HEK293 (cell line): Measurements from ENCODE around the gene CLASP1.

Experiments
- CTCF ChIA-PET: fragments of 350-600 bp; formaldehyde crosslinking; extraction: SDS; loops from one replicate; lab custom pipeline; 2021; ENCODE audit warnings: antibody characterized with exemption; lab: Yijun Ruan, JAX
- POLR2A ChIA-PET: fragments of 300-600 bp; formaldehyde crosslinking; extraction: SDS; loops from one replicate; lab custom pipeline; 2020; ENCODE audit warnings: antibody characterized with exemption, inconsistent platforms; lab: Yijun Ruan, JAX
- H3K27ac ChIP-seq: fragments of 200-500 bp; sonication (Bioruptor generic); 2 replicates; pipeline ENCODE4 v1.5.1; 2014; ENCODE audit warnings: low read depth, low read length, control low read depth, inconsistent platforms; ENCODE audit errors: extremely low read depth
- H3K36me3 ChIP-seq, 2 experiments: fragments of 200-500 bp in 1 of 2; sonication (Bioruptor generic) in 1 of 2; 1 replicate in 1 of 2; 2 replicates in 1 of 2; pipeline ENCODE4 v1.5.1; 2014 to 2017; ENCODE audit warnings: inconsistent platforms in 2 of 2, low read length in 2 of 2; ENCODE audit not compliant: control insufficient read depth in 2 of 2, insufficient read depth in 1 of 2
- H3K4me1 ChIP-seq: fragments of 200-500 bp; sonication (Bioruptor generic); 2 replicates; pipeline ENCODE4 v1.5.1; 2014; ENCODE audit warnings: mild to moderate bottlenecking, low read length, inconsistent platforms; ENCODE audit not compliant: control insufficient read depth, insufficient read depth
- H3K4me3 ChIP-seq: 2 replicates; pipeline ENCODE4 v1.5.1; 2011; ENCODE audit warnings: low read depth, mild to moderate bottlenecking, control low read depth, low read length, moderate library complexity
- H3K9me3 ChIP-seq: fragments of 200-500 bp; sonication (Bioruptor generic); 2 replicates; pipeline ENCODE4 v1.5.1; 2014; ENCODE audit warnings: low read depth, low read length, inconsistent platforms; ENCODE audit not compliant: control insufficient read depth, insufficient read depth
- EGR2 ChIP-seq: fragments of 450-650 bp; formaldehyde crosslinking; IDR thresholded peaks from 2 replicates; pipeline ENCODE4 v1.5.1; 2016; ENCODE audit warnings: low read depth, missing biosample characterization, missing genetic modification characterization
- PRDM1 ChIP-seq: fragments of 450-650 bp; formaldehyde crosslinking; IDR thresholded peaks from 2 replicates; pipeline ENCODE4; 2016; ENCODE audit warnings: missing biosample characterization, missing genetic modification characterization
- ZBTB8A ChIP-seq: fragments of 450-650 bp; formaldehyde crosslinking; IDR thresholded peaks from 2 replicates; pipeline ENCODE4 v1.5.1; 2016; ENCODE audit warnings: missing biosample characterization, missing genetic modification characterization
- ZNF211 ChIP-seq: fragments of 450-650 bp; formaldehyde crosslinking; IDR thresholded peaks from 2 replicates; pipeline ENCODE4 v1.5.1; 2016; ENCODE audit warnings: low read depth, missing biosample characterization, missing genetic modification characterization
- ZNF223 ChIP-seq: fragments of 450-650 bp; formaldehyde crosslinking; IDR thresholded peaks from 2 replicates; pipeline ENCODE4 v1.5.1; 2016; ENCODE audit warnings: missing biosample characterization, missing genetic modification characterization
- ZNF239 ChIP-seq: fragments of 450-650 bp; formaldehyde crosslinking; IDR thresholded peaks from 2 replicates; pipeline ENCODE4 v1.5.1; 2016; ENCODE audit warnings: missing biosample characterization, missing genetic modification characterization
- ZNF558 ChIP-seq: fragments of 450-650 bp; formaldehyde crosslinking; IDR thresholded peaks from 2 replicates; pipeline ENCODE4 v1.5.1; 2016; ENCODE audit warnings: missing biosample characterization, missing genetic modification characterization
- ZNF624 ChIP-seq: fragments of 450-650 bp; formaldehyde crosslinking; IDR thresholded peaks from 2 replicates; pipeline ENCODE4 v1.5.1; 2017; ENCODE audit warnings: missing biosample characterization, missing genetic modification characterization
- ZNF654 ChIP-seq: fragments of 450-650 bp; formaldehyde crosslinking; IDR thresholded peaks from 2 replicates; pipeline ENCODE4 v1.5.1; 2016; ENCODE audit warnings: low read depth, missing biosample characterization, missing genetic modification characterization
- TF ChIP-seq, protein P1 (sequence below): fragments of 450-650 bp; formaldehyde crosslinking; IDR thresholded peaks from 2 replicates; pipeline ENCODE4 v1.5.1; 2016; ENCODE audit warnings: missing biosample characterization, missing genetic modification characterization
- TF ChIP-seq, protein P2 (sequence below): fragments of 450-650 bp; formaldehyde crosslinking; IDR thresholded peaks from 2 replicates; pipeline ENCODE4 v1.5.1; 2016; ENCODE audit warnings: missing biosample characterization, missing genetic modification characterization, borderline replicate concordance
- TF ChIP-seq, protein P3 (sequence below): sonication (generic); formaldehyde crosslinking; IDR thresholded peaks from 2 replicates; pipeline ENCODE4 v1.8.1; 2022; ENCODE audit warnings: mild to moderate bottlenecking, moderate library complexity, missing genetic modification reagents
- TF ChIP-seq, protein P4 (sequence below): fragments of 450-650 bp; formaldehyde crosslinking; IDR thresholded peaks from 2 replicates; pipeline ENCODE4 v1.5.1; 2017; ENCODE audit warnings: missing biosample characterization, missing genetic modification characterization
- TF ChIP-seq, protein P5 (sequence below): fragments of 450-650 bp; formaldehyde crosslinking; IDR thresholded peaks from 2 replicates; pipeline ENCODE4 v1.5.1; 2016; ENCODE audit warnings: missing biosample characterization, missing genetic modification characterization
- TF ChIP-seq, protein P6 (sequence below): fragments of 450-650 bp; formaldehyde crosslinking; IDR thresholded peaks from 2 replicates; pipeline ENCODE4 v1.5.1; 2017; ENCODE audit warnings: missing biosample characterization, missing genetic modification characterization

The CLASP1 gene

DNA sequence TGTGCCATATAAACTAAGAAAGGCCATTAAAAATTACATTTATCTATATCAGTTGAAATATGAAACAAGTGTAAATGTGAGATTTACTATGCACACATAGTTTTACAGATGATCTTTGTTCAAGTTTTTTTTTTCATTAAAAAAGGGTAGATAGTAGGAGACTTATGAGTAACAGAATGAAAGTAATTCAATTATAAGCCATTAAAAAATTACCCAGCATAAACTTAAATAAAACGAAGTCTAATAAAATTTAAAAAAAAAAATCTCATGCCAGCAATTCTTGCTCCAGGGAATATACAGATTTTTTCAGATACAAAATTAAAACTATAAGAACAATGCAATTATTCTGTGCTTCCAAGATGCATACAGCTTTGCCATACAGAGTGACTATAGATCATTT is 236.9 kb downstream of the CLASP1 start (continued):
- TF ChIP-seq ZNF211 (tag by site-specific recombination) (no peak), ZNF654 (tag by site-specific recombination) (no peak), ZNF624 (tag by site-specific recombination) (no peak), ZNF239 (tag by site-specific recombination) (no peak), EGR2 (tag by site-specific recombination) (no peak)
- TF ChIP-seq, protein P1, sequence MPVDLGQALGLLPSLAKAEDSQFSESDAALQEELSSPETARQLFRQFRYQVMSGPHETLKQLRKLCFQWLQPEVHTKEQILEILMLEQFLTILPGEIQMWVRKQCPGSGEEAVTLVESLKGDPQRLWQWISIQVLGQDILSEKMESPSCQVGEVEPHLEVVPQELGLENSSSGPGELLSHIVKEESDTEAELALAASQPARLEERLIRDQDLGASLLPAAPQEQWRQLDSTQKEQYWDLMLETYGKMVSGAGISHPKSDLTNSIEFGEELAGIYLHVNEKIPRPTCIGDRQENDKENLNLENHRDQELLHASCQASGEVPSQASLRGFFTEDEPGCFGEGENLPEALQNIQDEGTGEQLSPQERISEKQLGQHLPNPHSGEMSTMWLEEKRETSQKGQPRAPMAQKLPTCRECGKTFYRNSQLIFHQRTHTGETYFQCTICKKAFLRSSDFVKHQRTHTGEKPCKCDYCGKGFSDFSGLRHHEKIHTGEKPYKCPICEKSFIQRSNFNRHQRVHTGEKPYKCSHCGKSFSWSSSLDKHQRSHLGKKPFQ (tag by site-specific recombination), result no peak

DNA sequence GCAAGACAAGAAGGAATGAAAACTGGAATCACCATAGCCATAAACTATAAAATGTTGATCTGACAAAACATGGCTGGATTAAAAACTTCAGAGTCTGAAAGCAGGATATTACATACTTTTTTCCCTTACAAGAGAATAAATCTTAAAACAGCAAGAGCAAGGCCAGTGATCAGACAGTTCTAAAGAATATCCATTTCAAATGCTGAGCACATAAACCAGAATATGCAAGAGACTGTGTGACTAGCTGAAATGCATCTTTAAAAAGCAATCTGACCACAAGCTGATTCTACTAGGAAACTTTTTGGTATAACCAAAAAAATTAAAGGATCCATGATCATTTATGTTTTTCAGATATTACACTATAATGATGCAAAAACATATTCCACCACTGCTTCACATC is 239.3 kb downstream of the CLASP1 start:
- H3K4me3 ChIP-seq, result no peak overlapping the region
- H3K4me1 ChIP-seq, result no peaks in the 10 kb centered on the region
- H3K36me3 ChIP-seq, result peaks cover 9 to 37% of the 10 kb centered on the region in 2 experiments; a peak in 2 of 3 replicates
- H3K9me3 ChIP-seq, result no peaks in the 10 kb centered on the region
- TF ChIP-seq ZBTB8A, result no peak
- TF ChIP-seq, protein P2, sequence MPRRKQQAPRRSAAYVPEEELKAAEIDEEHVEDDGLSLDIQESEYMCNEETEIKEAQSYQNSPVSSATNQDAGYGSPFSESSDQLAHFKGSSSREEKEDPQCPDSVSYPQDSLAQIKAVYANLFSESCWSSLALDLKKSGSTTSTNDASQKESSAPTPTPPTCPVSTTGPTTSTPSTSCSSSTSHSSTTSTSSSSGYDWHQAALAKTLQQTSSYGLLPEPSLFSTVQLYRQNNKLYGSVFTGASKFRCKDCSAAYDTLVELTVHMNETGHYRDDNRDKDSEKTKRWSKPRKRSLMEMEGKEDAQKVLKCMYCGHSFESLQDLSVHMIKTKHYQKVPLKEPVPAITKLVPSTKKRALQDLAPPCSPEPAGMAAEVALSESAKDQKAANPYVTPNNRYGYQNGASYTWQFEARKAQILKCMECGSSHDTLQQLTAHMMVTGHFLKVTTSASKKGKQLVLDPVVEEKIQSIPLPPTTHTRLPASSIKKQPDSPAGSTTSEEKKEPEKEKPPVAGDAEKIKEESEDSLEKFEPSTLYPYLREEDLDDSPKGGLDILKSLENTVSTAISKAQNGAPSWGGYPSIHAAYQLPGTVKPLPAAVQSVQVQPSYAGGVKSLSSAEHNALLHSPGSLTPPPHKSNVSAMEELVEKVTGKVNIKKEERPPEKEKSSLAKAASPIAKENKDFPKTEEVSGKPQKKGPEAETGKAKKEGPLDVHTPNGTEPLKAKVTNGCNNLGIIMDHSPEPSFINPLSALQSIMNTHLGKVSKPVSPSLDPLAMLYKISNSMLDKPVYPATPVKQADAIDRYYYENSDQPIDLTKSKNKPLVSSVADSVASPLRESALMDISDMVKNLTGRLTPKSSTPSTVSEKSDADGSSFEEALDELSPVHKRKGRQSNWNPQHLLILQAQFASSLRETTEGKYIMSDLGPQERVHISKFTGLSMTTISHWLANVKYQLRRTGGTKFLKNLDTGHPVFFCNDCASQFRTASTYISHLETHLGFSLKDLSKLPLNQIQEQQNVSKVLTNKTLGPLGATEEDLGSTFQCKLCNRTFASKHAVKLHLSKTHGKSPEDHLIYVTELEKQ, result no peak
- CTCF ChIA-PET, result interaction anchor here (0.6 to 1.7 kb wide), 3 partner anchors 55 to 325 kb away, joined by 3 to 4 read pairs (median 3); no protein-coding TSS in a partner anchor
- POLR2A ChIA-PET, result no interaction called here
- no peak overlapping the region for H3K27ac ChIP-seq

DNA sequence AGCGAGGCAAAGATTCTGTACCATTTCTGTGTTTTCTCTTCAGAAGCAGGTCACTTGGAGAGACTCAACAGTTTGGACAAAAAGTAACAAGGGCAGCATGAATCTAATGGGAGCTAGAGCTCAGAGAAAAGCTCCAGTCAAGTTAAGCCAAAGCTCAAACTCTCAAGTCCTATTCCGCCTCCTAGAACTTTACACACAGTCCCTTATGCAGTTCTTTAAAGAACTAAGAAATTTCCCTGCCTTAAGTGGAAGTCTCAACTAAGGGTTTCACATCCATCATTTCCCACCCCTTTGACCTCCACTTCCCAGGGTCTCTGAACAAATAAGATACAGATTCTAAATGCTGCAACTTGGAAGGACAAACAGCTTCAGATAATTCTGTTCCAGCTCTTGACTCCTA is 239.9 kb downstream of the CLASP1 start:
- H3K4me1 ChIP-seq, result no peaks in the 10 kb centered on the region
- peaks cover 9 to 42% of the 10 kb centered on the region in 2 experiments; a peak in 2 of 3 replicates for H3K36me3 ChIP-seq
- TF ChIP-seq ZNF558 (tag by site-specific recombination), result no peak
- TF ChIP-seq, protein P3, sequence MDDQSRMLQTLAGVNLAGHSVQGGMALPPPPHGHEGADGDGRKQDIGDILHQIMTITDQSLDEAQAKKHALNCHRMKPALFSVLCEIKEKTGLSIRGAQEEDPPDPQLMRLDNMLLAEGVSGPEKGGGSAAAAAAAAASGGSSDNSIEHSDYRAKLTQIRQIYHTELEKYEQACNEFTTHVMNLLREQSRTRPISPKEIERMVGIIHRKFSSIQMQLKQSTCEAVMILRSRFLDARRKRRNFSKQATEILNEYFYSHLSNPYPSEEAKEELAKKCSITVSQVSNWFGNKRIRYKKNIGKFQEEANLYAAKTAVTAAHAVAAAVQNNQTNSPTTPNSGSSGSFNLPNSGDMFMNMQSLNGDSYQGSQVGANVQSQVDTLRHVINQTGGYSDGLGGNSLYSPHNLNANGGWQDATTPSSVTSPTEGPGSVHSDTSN (CRISPR knock-in tag), result no peak
- TF ChIP-seq, protein P4, sequence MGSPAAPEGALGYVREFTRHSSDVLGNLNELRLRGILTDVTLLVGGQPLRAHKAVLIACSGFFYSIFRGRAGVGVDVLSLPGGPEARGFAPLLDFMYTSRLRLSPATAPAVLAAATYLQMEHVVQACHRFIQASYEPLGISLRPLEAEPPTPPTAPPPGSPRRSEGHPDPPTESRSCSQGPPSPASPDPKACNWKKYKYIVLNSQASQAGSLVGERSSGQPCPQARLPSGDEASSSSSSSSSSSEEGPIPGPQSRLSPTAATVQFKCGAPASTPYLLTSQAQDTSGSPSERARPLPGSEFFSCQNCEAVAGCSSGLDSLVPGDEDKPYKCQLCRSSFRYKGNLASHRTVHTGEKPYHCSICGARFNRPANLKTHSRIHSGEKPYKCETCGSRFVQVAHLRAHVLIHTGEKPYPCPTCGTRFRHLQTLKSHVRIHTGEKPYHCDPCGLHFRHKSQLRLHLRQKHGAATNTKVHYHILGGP (tag by site-specific recombination), result no peak
- TF ChIP-seq, protein P5, sequence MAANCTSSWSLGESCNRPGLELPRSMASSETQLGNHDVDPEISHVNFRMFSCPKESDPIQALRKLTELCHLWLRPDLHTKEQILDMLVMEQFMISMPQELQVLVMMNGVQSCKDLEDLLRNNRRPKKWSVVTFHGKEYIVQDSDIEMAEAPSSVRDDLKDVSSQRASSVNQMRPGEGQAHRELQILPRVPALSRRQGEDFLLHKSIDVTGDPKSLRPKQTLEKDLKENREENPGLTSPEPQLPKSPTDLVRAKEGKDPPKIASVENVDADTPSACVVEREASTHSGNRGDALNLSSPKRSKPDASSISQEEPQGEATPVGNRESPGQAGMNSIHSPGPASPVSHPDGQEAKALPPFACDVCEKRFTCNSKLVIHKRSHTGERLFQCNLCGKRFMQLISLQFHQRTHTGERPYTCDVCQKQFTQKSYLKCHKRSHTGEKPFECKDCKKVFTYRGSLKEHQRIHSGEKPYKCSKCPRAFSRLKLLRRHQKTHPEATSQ, result no peak
- no peak for TF ChIP-seq PRDM1 (tag by site-specific recombination)
- TF ChIP-seq, protein P6, sequence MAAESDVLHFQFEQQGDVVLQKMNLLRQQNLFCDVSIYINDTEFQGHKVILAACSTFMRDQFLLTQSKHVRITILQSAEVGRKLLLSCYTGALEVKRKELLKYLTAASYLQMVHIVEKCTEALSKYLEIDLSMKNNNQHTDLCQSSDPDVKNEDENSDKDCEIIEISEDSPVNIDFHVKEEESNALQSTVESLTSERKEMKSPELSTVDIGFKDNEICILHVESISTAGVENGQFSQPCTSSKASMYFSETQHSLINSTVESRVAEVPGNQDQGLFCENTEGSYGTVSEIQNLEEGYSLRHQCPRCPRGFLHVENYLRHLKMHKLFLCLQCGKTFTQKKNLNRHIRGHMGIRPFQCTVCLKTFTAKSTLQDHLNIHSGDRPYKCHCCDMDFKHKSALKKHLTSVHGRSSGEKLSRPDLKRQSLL (tag by site-specific recombination), result no peak
- no peak for TF ChIP-seq ZNF223 (tag by site-specific recombination)
- TF ChIP-seq, all 188 proteins: peak for 0
- POLR2A ChIA-PET, result interaction anchor here (1.1 kb wide), 1 partner anchor 121 kb away, joined by 3 read pairs; the partner anchor contains the start of gene RNU4ATAC
- CTCF ChIA-PET, result interaction anchor here (0.6 to 1.7 kb wide), 2 partner anchors 55 to 324 kb away, joined by 3 to 4 read pairs; no protein-coding TSS in a partner anchor
- no peaks in the 10 kb centered on the region for H3K9me3 ChIP-seq
- no peak overlapping the region for H3K27ac ChIP-seq
- no peak overlapping the region for H3K4me3 ChIP-seq
